K562 (cell line): ENCODE measurements around the gene CCL22. TPM values are rescaled to one million over a fixed set of nuclear protein-coding genes. Genes with fewer than 3 reads are reported as not detected.
A peak's percentile ranks its signal among the peaks of the same experiment; 100 is the strongest.

Source experiments
- ATAC-seq: fragments of 200-7000 bp; cut with Tn5 transposase; 3 replicates; pipeline ENCODE4 v1.9.1; 2020; ENCODE audit warnings: moderate library complexity
- BruUV-seq: library from RNA; stranded (reverse); fragments of 400-500 nt; replicated peaks from 2 replicates; lab custom pipeline; 2021; lab: Mats Ljungman, UMichigan
- CTCF ChIA-PET: fragments of 300-600 bp; formaldehyde crosslinking; extraction: SDS; loops from one replicate; lab custom pipeline; 2021; ENCODE audit warnings: low intra/inter-chr PET ratio; lab: Yijun Ruan, JAX
- POLR2A ChIA-PET: fragments of 300-600, 350-650 bp; sonication (Branson Sonifier 250); formaldehyde crosslinking; extraction: SDS; loops from one replicate; lab custom pipeline; 2021; ENCODE audit warnings: antibody characterized with exemption, inconsistent platforms; lab: Yijun Ruan, JAX
- DNase-seq, 4 experiments: peaks; one replicate each; pipeline versions ENCODE4 v3.0.0 to v3.0.0-alpha.2; 2011 to 2018; ENCODE audit warnings: low spot score in 3 of 4, mixed read lengths in 3 of 4; ENCODE audit errors: extremely low read depth in 1 of 4
- FAIRE-seq: peaks from 2 replicates; lab custom pipeline; 2011; peaks lifted over from hg19 to GRCh38; lab: Jason Lieb, UNC
- H2AFZ ChIP-seq: 2 replicates; pipeline ENCODE4 v1.6.0; 2011; ENCODE audit warnings: low read depth, low read length, control low read depth, inconsistent platforms
- H3K27ac ChIP-seq: fragments of 200-600 bp; 3 replicates; pipeline ENCODE4 v1.8.0; 2011; ENCODE audit warnings: low read depth, mild to moderate bottlenecking, control low read depth, inconsistent platforms, low read length, moderate library complexity, mixed read lengths; ENCODE audit errors: extremely low read depth
- H3K27me3 ChIP-seq, 2 experiments: fragments of 300-600 bp in 1 of 2; 2 replicates in 1 of 2; 3 replicates in 1 of 2; pipeline versions ENCODE4 v1.6.0 to v1.8.0; 2011; ENCODE audit warnings: inconsistent platforms in 2 of 2, low read length in 2 of 2, mild to moderate bottlenecking in 1 of 2, mixed read lengths in 1 of 2, moderate library complexity in 1 of 2; ENCODE audit not compliant: control insufficient read depth in 2 of 2, insufficient read depth in 2 of 2
- H3K36me3 ChIP-seq: fragments of 300-600 bp; 3 replicates; pipeline ENCODE4 v1.8.0; 2011; ENCODE audit warnings: mild to moderate bottlenecking, low read length, inconsistent platforms; ENCODE audit not compliant: control insufficient read depth, insufficient read depth
- H3K4me1 ChIP-seq, 2 experiments: fragments of 200-600 bp in 1 of 2; replicated peaks in 1 of 2; 2 replicates in 1 of 2; 3 replicates in 1 of 2; pipeline versions ENCODE4 v1.5.1 to v1.8.0; 2011; ENCODE audit warnings: inconsistent platforms in 2 of 2, low read length in 2 of 2, mild to moderate bottlenecking in 1 of 2, mixed read lengths in 1 of 2, moderate library complexity in 1 of 2; ENCODE audit not compliant: control insufficient read depth in 2 of 2, insufficient read depth in 2 of 2
- H3K4me2 ChIP-seq: 2 replicates; pipeline ENCODE4 v1.6.1; 2011; ENCODE audit warnings: low read length, control low read depth, inconsistent platforms, mixed read lengths; ENCODE audit not compliant: insufficient read depth
- H3K4me3 ChIP-seq: fragments of 200-600 bp; sonication (generic), shearing (Covaris generic); 2 replicates; pipeline ENCODE4 v1.5.1; 2016; ENCODE audit warnings: control low read depth, inconsistent platforms
- H3K79me2 ChIP-seq: fragments of 200-600 bp; 3 replicates; pipeline ENCODE4 v1.8.0; 2011; ENCODE audit warnings: low read length, inconsistent platforms; ENCODE audit not compliant: control insufficient read depth, insufficient read depth
- H3K9ac ChIP-seq, 2 experiments: 2 replicates each; pipeline versions ENCODE4 v1.6.0 to v1.6.1; 2011; ENCODE audit warnings: low read depth in 2 of 2, low read length in 2 of 2, control low read depth in 1 of 2, inconsistent platforms in 1 of 2, mild to moderate bottlenecking in 1 of 2, mixed read lengths in 1 of 2; ENCODE audit not compliant: insufficient read depth in 1 of 2
- H3K9me1 ChIP-seq: one replicate; pipeline ENCODE4 v1.6.0; 2011; ENCODE audit warnings: inconsistent platforms, mild to moderate bottlenecking, low read length, moderate library complexity; ENCODE audit not compliant: control insufficient read depth, insufficient read depth
- H3K9me3 ChIP-seq: replicated peaks from 2 replicates; pipeline ENCODE4 v1.5.1; 2011; ENCODE audit warnings: low read depth, low read length, inconsistent platforms; ENCODE audit not compliant: control insufficient read depth, insufficient read depth
- H4K20me1 ChIP-seq: replicated peaks from 2 replicates; pipeline ENCODE4 v1.6.1; 2011; ENCODE audit warnings: low read length, inconsistent platforms, mixed read lengths; ENCODE audit not compliant: control insufficient read depth, insufficient read depth
- ELF4 ChIP-seq: fragments of 450-650 bp; formaldehyde crosslinking; IDR thresholded peaks from 2 replicates; pipeline ENCODE4 v1.4.0; 2022; ENCODE audit warnings: missing genetic modification characterization
- ETS2 ChIP-seq: IDR thresholded peaks from 2 replicates; pipeline ENCODE4 v1.6.1; 2016; ENCODE audit warnings: borderline replicate concordance, missing genetic modification characterization, mild to moderate bottlenecking, moderate library complexity, missing compliant biosample characterization; ENCODE audit not compliant: poor library complexity, severe bottlenecking
- ILK ChIP-seq: fragments of 450-650 bp; IDR thresholded peaks from 2 replicates; pipeline ENCODE4 v1.6.1; 2016; ENCODE audit warnings: missing genetic modification characterization, low read depth, mild to moderate bottlenecking, missing compliant biosample characterization, moderate library complexity, borderline replicate concordance
- MEF2D ChIP-seq: conservative IDR thresholded peaks from 2 replicates; pipeline ENCODE4 v1.6.1; 2016; ENCODE audit warnings: low read depth, missing genetic modification characterization, missing compliant biosample characterization
- POLR2H ChIP-seq: IDR thresholded peaks from 2 replicates; pipeline ENCODE4 v1.6.1; 2016; ENCODE audit warnings: missing genetic modification characterization, low read depth, mild to moderate bottlenecking, control low read depth, missing compliant biosample characterization, moderate library complexity
- RNF2 ChIP-seq: sonication (generic); IDR thresholded peaks from 2 replicates; pipeline ENCODE4 v1.6.1; 2016
- STAG1 ChIP-seq: sonication (generic); formaldehyde crosslinking; IDR thresholded peaks from 2 replicates; pipeline ENCODE4 v1.5.0; 2020; ENCODE audit warnings: missing genetic modification reagents, borderline replicate concordance
- TRIM25 ChIP-seq: fragments of 450-650 bp; IDR thresholded peaks from 2 replicates; pipeline ENCODE4 v1.7.0; 2016; ENCODE audit warnings: borderline replicate concordance
- ZC3H4 ChIP-seq: sonication (generic); formaldehyde crosslinking; IDR thresholded peaks from 2 replicates; pipeline ENCODE4 v1.9.0; 2021; ENCODE audit warnings: missing genetic modification reagents, borderline replicate concordance
- ZKSCAN1 ChIP-seq: fragments of 150-350 bp; IDR thresholded peaks from 2 replicates; pipeline ENCODE4 v1.6.1; 2016; ENCODE audit warnings: low read depth, low read length
- ZNF165 ChIP-seq: fragments of 250-450 bp; sonication (Bioruptor Pico); IDR thresholded peaks from 2 replicates; pipeline ENCODE4 v1.4.0; 2020; ENCODE audit warnings: borderline replicate concordance
- ZNF551 ChIP-seq: fragments of 250-450 bp; sonication (Bioruptor Pico); IDR thresholded peaks from 2 replicates; pipeline ENCODE4 v1.5.0; 2021; ENCODE audit warnings: mild to moderate bottlenecking, moderate library complexity
- ZNF584 ChIP-seq: fragments of 200-800 bp; sonication (Bioruptor generic); IDR thresholded peaks from 2 replicates; pipeline ENCODE4 v1.6.1; 2016; ENCODE audit warnings: low read depth, mild to moderate bottlenecking, missing genetic modification characterization, missing compliant biosample characterization
- ZNF764 ChIP-seq: fragments of 250-450 bp; sonication (Bioruptor Pico); IDR thresholded peaks from 2 replicates; pipeline ENCODE4 v1.4.0; 2020; ENCODE audit warnings: low read depth, mild to moderate bottlenecking, moderate library complexity
- WGBS: fragments of 100-300 bp; shearing (Covaris generic); methylation state at CpG from one replicate; pipeline ENCODE4 v1.1.6; 2016; ENCODE audit warnings: low coverage, mixed read lengths; ENCODE audit not compliant: insufficient coverage; ENCODE audit errors: missing lambda C conversion rate; 5-methylcytosine and 5-hydroxymethylcytosine counted together
- in situ Hi-C: fragments of 300-500 bp; cut with MboI; formaldehyde crosslinking; loops from 4 replicates; pipeline ENCODE4 v1.15.0; 2018; ENCODE audit warnings: inconsistent platforms, mixed read lengths
- intact Hi-C: fragments of 100-400 bp; cut with micrococcal nuclease; formaldehyde crosslinking; loops from 2 replicates; pipeline ENCODE4 v1.14.2; 2022
- polyA plus RNA-seq, 8 experiments: library from polyadenylated mRNA; depleted of rRNA in 4 of 8; stranded (reverse) in 5 of 8; unstranded in 3 of 8; fragments of >200 nt; fragmentation: Nextera tagmentation in 2 of 8; fragmentation: Illumina TruSeq in 1 of 8; extraction: Ambion mirVana in 2 of 8; extraction: Trizol in 1 of 8; gene quantifications; 2 replicates each; pipeline versions ENCODE4 v1.2.1 to v1.2.3, GENCODE V29; 2011 to 2014; ENCODE audit warnings: inconsistent platforms in 1 of 8, missing spikeins in 1 of 8
- total RNA-seq, 7 experiments: library from RNA; depleted of rRNA in 6 of 7; stranded (reverse); fragments of >200 nt in 6 of 7; fragmentation: Illumina TruSeq in 2 of 7; extraction: Trizol in 2 of 7; gene quantifications; 2 replicates each; pipeline versions ENCODE4 v1.2.1 to v1.2.3, GENCODE V29; 2011 to 2021; ENCODE audit warnings: low replicate concordance in 1 of 7

Gene CCL22
- total and polyA plus RNA-seq, 9 of the 15 experiments (the other 6 are each of a cell fraction or from before 2014, with no cell fraction given), result 0.04 to 0.29 (median 0.06) TPM; not detected in 5

- H3K36me3 ChIP-seq, result no peaks in the 10 kb centered on the region
- 4% methylated on average over 5 of the region's 5 CpGs for WGBS
- H3K4me2 ChIP-seq, result no peak overlapping the region
- intact Hi-C loops, result no loop called here
- peaks cover 8 to 33% of the 10 kb centered on the region in 2 experiments; a peak in 4 of 5 replicates for H3K27me3 ChIP-seq
- FAIRE-seq (no peak), ATAC-seq (no peak), DNase-seq (no peak)
- H3K9ac ChIP-seq, result no peak overlapping the region
- H4K20me1 ChIP-seq, result 0 out of 2 replicates have a peak, but pooled peaks cover 2% of the 10 kb centered on the region
- H3K27ac ChIP-seq, result no peak overlapping the region
- POLR2A ChIA-PET, result interaction anchor here (0.6 kb wide), 1 partner anchor 51 kb away, joined by 3 read pairs; no protein-coding TSS in a partner anchor
- no peaks in the 10 kb centered on the region for H3K79me2 ChIP-seq
- H3K9me1 ChIP-seq, result no peaks in the 10 kb centered on the region
- peaks cover 0 to 4% of the 10 kb centered on the region in 2 experiments; a peak in 1 of 5 replicates for H3K4me1 ChIP-seq
- BruUV-seq, result no TSS peak
- in situ Hi-C loops, result no loop called here
- H2AFZ ChIP-seq, result no peak overlapping the region
- H3K4me3 ChIP-seq, result no peak overlapping the region
- H3K9me3 ChIP-seq, result no peaks in the 10 kb centered on the region
- TF ChIP-seq RNF2, result no peak
- peak; percentile 77; the same call in 1 of the 2 replicates for TF ChIP-seq ZKSCAN1
- TF ChIP-seq, all 486 proteins: peak for 1
- CTCF ChIA-PET, result no interaction called here
Measured at GRCh38 chr16:57355898-57356414, 2.6 kb upstream of the CCL22 start.

- Histone ChIP-seq H3K79me2 (no peaks in the 10 kb centered on the region), H3K9me3 (no peaks in the 10 kb centered on the region), H3K4me1 (peaks cover 0 to 4% of the 10 kb centered on the region in 2 experiments; a peak in 1 of 5 replicates), H3K4me3 (no peak overlapping the region), H3K9ac (no peak overlapping the region), H4K20me1 (0 out of 2 replicates have a peak, but pooled peaks cover 2% of the 10 kb centered on the region), H3K4me2 (no peak overlapping the region), H3K36me3 (no peaks in the 10 kb centered on the region), H3K27ac (no peak overlapping the region), H3K9me1 (no peaks in the 10 kb centered on the region), H3K27me3 (peaks cover 8 to 33% of the 10 kb centered on the region in 2 experiments; a peak in 4 of 5 replicates), H2AFZ (no peak overlapping the region)
- no TSS peak for BruUV-seq
- intact Hi-C loops, result no loop called here
- no peak for FAIRE-seq
- WGBS, result 4% methylated on average over 4 of the region's 4 CpGs
- ChIA-PET CTCF (no interaction called here), POLR2A (no interaction called here)
- in situ Hi-C loops, result no loop called here
- no peak for DNase-seq
- no peak for ATAC-seq
- TF ChIP-seq STAG1 (CRISPR knock-in tag) (no peak), ILK (tag) (no peak), ZNF764 (CRISPR knock-in tag) (no peak), ZNF165 (no peak), MEF2D (tag) (no peak), TRIM25 (no peak), ZNF584 (no peak), ZC3H4 (CRISPR knock-in tag) (no peak), ZNF551 (CRISPR knock-in tag) (no peak), ELF4 (CRISPR knock-in tag) (no peak), ETS2 (no peak), POLR2H (no peak)
Measured at GRCh38 chr16:57356547-57356946, 2.0 kb upstream of the CCL22 start.
